H9 (cell line): ENCODE data around the gene NCAPH2. TPM values are rescaled to one million over a fixed set of nuclear protein-coding genes. Genes with fewer than 3 reads are reported as not detected.

Source experiments
- DNase-seq: peaks from one replicate; pipeline ENCODE4 v3.0.0-alpha.2; 2017
- H2AFZ ChIP-seq: one replicate; pipeline ENCODE4 v1.6.1; 2013; ENCODE audit warnings: mild to moderate bottlenecking, low read length, control low read depth, moderate library complexity
- H2AK5ac ChIP-seq: 2 replicates; pipeline ENCODE4 v1.6.1; 2013; ENCODE audit warnings: low read length, control low read depth, mixed read lengths; ENCODE audit not compliant: insufficient read length
- H2BK120ac ChIP-seq: one replicate; pipeline ENCODE4 v1.6.1; 2013; ENCODE audit warnings: low read depth, mild to moderate bottlenecking, low read length, control low read depth, inconsistent platforms; ENCODE audit not compliant: poor library complexity, severe bottlenecking
- H2BK12ac ChIP-seq: 2 replicates; pipeline ENCODE4 v1.6.1; 2013; ENCODE audit warnings: low read length, control low read depth, mixed read lengths, low read depth; ENCODE audit not compliant: insufficient read length
- H2BK15ac ChIP-seq: 2 replicates; pipeline ENCODE4 v1.6.1; 2013; ENCODE audit warnings: low read depth, low read length, control low read depth
- H2BK20ac ChIP-seq: one replicate; pipeline ENCODE4 v1.6.1; 2013; ENCODE audit warnings: low read depth, mild to moderate bottlenecking, low read length, control low read depth, inconsistent platforms; ENCODE audit not compliant: poor library complexity, severe bottlenecking
- H2BK5ac ChIP-seq: 2 replicates; pipeline ENCODE4 v1.6.1; 2013; ENCODE audit warnings: low read length, control low read depth, mixed read lengths; ENCODE audit not compliant: insufficient read length
- H3K14ac ChIP-seq: 2 replicates; pipeline ENCODE4 v1.6.1; 2013; ENCODE audit warnings: low read length, control low read depth; ENCODE audit not compliant: insufficient read depth
- H3K18ac ChIP-seq: 2 replicates; pipeline ENCODE4 v1.6.1; 2013; ENCODE audit warnings: low read depth, mild to moderate bottlenecking, mixed read lengths, low read length, control low read depth; ENCODE audit not compliant: insufficient read length
- H3K23ac ChIP-seq: 2 replicates; pipeline ENCODE4 v1.6.1; 2013; ENCODE audit warnings: low read length, control low read depth, mixed read lengths, low read depth; ENCODE audit not compliant: insufficient read length
- H3K23me2 ChIP-seq: 2 replicates; pipeline ENCODE4 v1.6.1; 2013; ENCODE audit warnings: low read depth, mild to moderate bottlenecking, mixed read lengths, low read length, control low read depth; ENCODE audit not compliant: insufficient read length, poor library complexity, severe bottlenecking
- H3K27ac ChIP-seq: 2 replicates; pipeline ENCODE4 v1.5.1; 2013; ENCODE audit warnings: low read length, control low read depth, mixed read lengths, low read depth; ENCODE audit not compliant: insufficient read length
- H3K27me3 ChIP-seq: 2 replicates; pipeline ENCODE4 v1.6.1; 2013; ENCODE audit warnings: low read length, control low read depth, inconsistent platforms; ENCODE audit not compliant: insufficient read depth
- H3K4ac ChIP-seq: 2 replicates; pipeline ENCODE4 v1.6.1; 2013; ENCODE audit warnings: low read depth, mild to moderate bottlenecking, control low read depth, inconsistent platforms, low read length, moderate library complexity
- H3K4me1 ChIP-seq: 2 replicates; pipeline ENCODE4 v1.6.1; 2013; ENCODE audit warnings: low read length, control low read depth, inconsistent platforms; ENCODE audit not compliant: insufficient read depth
- H3K4me2 ChIP-seq: 2 replicates; pipeline ENCODE4 v1.6.1; 2013; ENCODE audit warnings: low read length, control low read depth, mixed read lengths; ENCODE audit not compliant: insufficient read length, insufficient read depth
- H3K56ac ChIP-seq: 2 replicates; pipeline ENCODE4 v1.6.1; 2013; ENCODE audit warnings: low read depth, mild to moderate bottlenecking, mixed read lengths, low read length, control low read depth; ENCODE audit not compliant: insufficient read length
- H3K79me1 ChIP-seq: 2 replicates; pipeline ENCODE4 v1.6.1; 2013; ENCODE audit warnings: low read depth, mild to moderate bottlenecking, moderate library complexity, low read length, control low read depth, inconsistent platforms; ENCODE audit not compliant: insufficient read depth, poor library complexity, severe bottlenecking
- H3K79me2 ChIP-seq: 2 replicates; pipeline ENCODE4 v1.6.1; 2013; ENCODE audit warnings: low read length, control low read depth, inconsistent platforms; ENCODE audit not compliant: insufficient read depth
- H3K9ac ChIP-seq: 2 replicates; pipeline ENCODE4 v1.6.1; 2013; ENCODE audit warnings: low read length, control low read depth, mixed read lengths; ENCODE audit not compliant: insufficient read length; ENCODE audit errors: extremely low read depth
- H3K9me3 ChIP-seq: one replicate; pipeline ENCODE4 v1.6.1; 2013; ENCODE audit warnings: low read depth, low read length, inconsistent platforms; ENCODE audit not compliant: control insufficient read depth
- H3T11ph ChIP-seq: one replicate; pipeline ENCODE4 v1.6.1; 2013; ENCODE audit warnings: mild to moderate bottlenecking, low read length, control low read depth, inconsistent platforms
- H4K20me1 ChIP-seq: one replicate; pipeline ENCODE4 v1.6.1; 2013; ENCODE audit not compliant: control insufficient read depth, insufficient read length, insufficient read depth
- H4K5ac ChIP-seq: 2 replicates; pipeline ENCODE4 v1.6.1; 2013; ENCODE audit warnings: low read depth, mild to moderate bottlenecking, mixed read lengths, low read length, control low read depth; ENCODE audit not compliant: insufficient read length
- H4K8ac ChIP-seq: replicated peaks from 2 replicates; pipeline ENCODE4 v1.6.1; 2013; ENCODE audit warnings: low read length, control low read depth, mixed read lengths, low read depth; ENCODE audit not compliant: insufficient read length
- H4K91ac ChIP-seq: 2 replicates; pipeline ENCODE4 v1.6.1; 2013; ENCODE audit warnings: low read depth, mild to moderate bottlenecking, moderate library complexity, mixed read lengths, low read length, control low read depth; ENCODE audit not compliant: insufficient read length
- H3K27ac Mint-ChIP-seq, 3 experiments: 2 replicates in 2 of 3; 3 replicates in 1 of 3; pipeline ENCODE4 v1.8.0; 2020 to 2021; ENCODE audit warnings: mixed read lengths in 3 of 3, mild to moderate bottlenecking in 1 of 3, moderate library complexity in 1 of 3
- H3K27me3 Mint-ChIP-seq: 2 replicates; pipeline ENCODE4 v1.8.0; 2021; ENCODE audit warnings: low read depth, mild to moderate bottlenecking, moderate library complexity, mixed read lengths
- H3K36me3 Mint-ChIP-seq, 3 experiments: 2 replicates in 2 of 3; 3 replicates in 1 of 3; pipeline ENCODE4 v1.8.0; 2020 to 2021; ENCODE audit warnings: low read depth in 3 of 3, mixed read lengths in 3 of 3; ENCODE audit not compliant: insufficient read depth in 1 of 3
- H3K4me1 Mint-ChIP-seq, 2 experiments: 2 replicates each; pipeline ENCODE4 v1.8.0; 2020; ENCODE audit warnings: mixed read lengths in 2 of 2
- H3K4me3 Mint-ChIP-seq, 2 experiments: 2 replicates in 1 of 2; 3 replicates in 1 of 2; pipeline ENCODE4 v1.8.0; 2020 to 2021; ENCODE audit warnings: mild to moderate bottlenecking in 2 of 2, mixed read lengths in 2 of 2, moderate library complexity in 1 of 2
- H3K9me3 Mint-ChIP-seq, 2 experiments: 2 replicates in 1 of 2; 3 replicates in 1 of 2; pipeline ENCODE4 v1.8.0; 2020; ENCODE audit warnings: mild to moderate bottlenecking in 2 of 2, mixed read lengths in 2 of 2, moderate library complexity in 1 of 2
- CTCF ChIP-seq: fragments of 200-600 bp; sonication (generic); conservative IDR thresholded peaks from 3 replicates; pipeline ENCODE4 v1.8.0; 2021; ENCODE audit warnings: antibody characterized with exemption, mild to moderate bottlenecking
- WGBS: extraction: QIAGEN DNeasy Blood & Tissue Kit; methylation state at CpG from one replicate; pipeline ENCODE4 v1.1.7; 2013; ENCODE audit warnings: missing lambda C conversion rate, low lambda C conversion rate, mixed read lengths; ENCODE audit not compliant: insufficient read length; ENCODE audit errors: extremely low coverage; 5-methylcytosine and 5-hydroxymethylcytosine counted together
- total RNA-seq: library from RNA; stranded (reverse); gene quantifications from 2 replicates; pipeline ENCODE4 v1.2.1, GENCODE V29; 2021

Gene NCAPH2
- total RNA-seq, 1 experiment from 2014 or later: 76.2 TPM

- Histone ChIP-seq H3K18ac (no peak overlapping the region), H2AFZ (no peak overlapping the region), H4K20me1 (peaks cover 3% of the 10 kb centered on the region), H3K23me2 (no peaks in the 10 kb centered on the region), H3K14ac (no peak overlapping the region), H3K79me1 (peaks cover 3% of the 10 kb centered on the region), H2AK5ac (no peak overlapping the region), H3K27me3 (no peaks in the 10 kb centered on the region), H3K4me1 (no peaks in the 10 kb centered on the region), H2BK20ac (no peak overlapping the region), H4K8ac (no peak overlapping the region), H3K56ac (no peak overlapping the region), H2BK15ac (no peak overlapping the region), H3K4ac (no peak overlapping the region), H3K27ac (no peak overlapping the region), H2BK120ac (no peak overlapping the region), H4K91ac (no peak overlapping the region), H4K5ac (no peak overlapping the region), H2BK5ac (no peak overlapping the region), H3K79me2 (peaks cover 4% of the 10 kb centered on the region; the same call in 1 of the 2 replicates), H3K9me3 (no peaks in the 10 kb centered on the region), H3K9ac (no peak overlapping the region), H2BK12ac (no peak overlapping the region), H3T11ph (no peak overlapping the region), H3K23ac (no peak overlapping the region), H3K4me2 (no peak overlapping the region)
- H3K27ac Mint-ChIP-seq: no peak overlapping the region
- peaks cover 5 to 52% (median 42%) of the 10 kb centered on the region in 3 experiments for H3K36me3 Mint-ChIP-seq
- no peak for TF ChIP-seq CTCF
- no peaks in the 10 kb centered on the region for H3K9me3 Mint-ChIP-seq
- no peaks in the 10 kb centered on the region for H3K27me3 Mint-ChIP-seq
- H3K4me1 Mint-ChIP-seq: no peaks in the 10 kb centered on the region
- no CpG with 5 or more reads among the region's 16 CpGs for WGBS
- no peak overlapping the region for H3K4me3 Mint-ChIP-seq
- no peak for DNase-seq
Observed at GRCh38 chr22:50516891-50517290, 8.9 kb downstream of the NCAPH2 start.
